Epithelial cell of proximal tubule (primary cell): ENCODE results near the gene KRTAP9-4. TPM values are rescaled to one million over a fixed set of nuclear protein-coding genes. Genes with fewer than 3 reads are reported as not detected.
A peak's percentile ranks its signal among the peaks of the same experiment; 100 is the strongest.
"Not testable (repeated sequence)": the region's sequence is repeated elsewhere in the genome, so short reads cannot be mapped to it uniquely, and the experiment has no call there.

Experiments
- DNase-seq: peaks from one replicate; pipeline ENCODE4 v3.0.0-alpha.2; 2011; ENCODE audit warnings: low read depth
- H3K4me3 ChIP-seq: 2 replicates; pipeline ENCODE4 v1.5.1; 2011; ENCODE audit warnings: low read depth, mild to moderate bottlenecking, low read length
- total RNA-seq: library from RNA; depleted of rRNA; stranded (reverse); fragments of >200 nt; gene quantifications from 2 replicates; pipeline ENCODE4 v1.2.3, GENCODE V29; 2015
- TF ChIP-seq, protein P1 (sequence below): conservative IDR thresholded peaks from 2 replicates; pipeline ENCODE4 v1.5.1; 2012; ENCODE audit warnings: low read depth, mild to moderate bottlenecking, low read length

The KRTAP9-4 gene, protein sequence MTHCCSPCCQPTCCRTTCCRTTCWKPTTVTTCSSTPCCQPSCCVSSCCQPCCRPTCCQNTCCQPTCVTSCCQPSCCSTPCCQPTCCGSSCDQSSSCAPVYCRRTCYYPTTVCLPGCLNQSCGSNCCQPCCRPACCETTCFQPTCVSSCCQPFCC
- not detected in 2 replicates for total RNA-seq

GRCh38 chr17:41249637-41250240, at the start of gene KRTAP9-4:
TSS of gene KRTAP9-4 (plus strand) at chr17:41249687. CDS start at chr17:41249721, 34 bp downstream.
- DNase-seq: not testable (repeated sequence)

GRCh38 chr17:41211845-41212466, 37.5 kb upstream of the KRTAP9-4 start:
- H3K4me3 ChIP-seq: no peak overlapping the region
- DNase-seq: peak; percentile 15
- TF ChIP-seq, protein P1, sequence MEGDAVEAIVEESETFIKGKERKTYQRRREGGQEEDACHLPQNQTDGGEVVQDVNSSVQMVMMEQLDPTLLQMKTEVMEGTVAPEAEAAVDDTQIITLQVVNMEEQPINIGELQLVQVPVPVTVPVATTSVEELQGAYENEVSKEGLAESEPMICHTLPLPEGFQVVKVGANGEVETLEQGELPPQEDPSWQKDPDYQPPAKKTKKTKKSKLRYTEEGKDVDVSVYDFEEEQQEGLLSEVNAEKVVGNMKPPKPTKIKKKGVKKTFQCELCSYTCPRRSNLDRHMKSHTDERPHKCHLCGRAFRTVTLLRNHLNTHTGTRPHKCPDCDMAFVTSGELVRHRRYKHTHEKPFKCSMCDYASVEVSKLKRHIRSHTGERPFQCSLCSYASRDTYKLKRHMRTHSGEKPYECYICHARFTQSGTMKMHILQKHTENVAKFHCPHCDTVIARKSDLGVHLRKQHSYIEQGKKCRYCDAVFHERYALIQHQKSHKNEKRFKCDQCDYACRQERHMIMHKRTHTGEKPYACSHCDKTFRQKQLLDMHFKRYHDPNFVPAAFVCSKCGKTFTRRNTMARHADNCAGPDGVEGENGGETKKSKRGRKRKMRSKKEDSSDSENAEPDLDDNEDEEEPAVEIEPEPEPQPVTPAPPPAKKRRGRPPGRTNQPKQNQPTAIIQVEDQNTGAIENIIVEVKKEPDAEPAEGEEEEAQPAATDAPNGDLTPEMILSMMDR: no peak

More at GRCh38 chr17:41249637-41250240, at the start of gene KRTAP9-4:
- not testable (repeated sequence) for H3K4me3 ChIP-seq

GRCh38 chr17:41212524-41213169, 36.8 kb upstream of the KRTAP9-4 start:
- no peak for DNase-seq
- H3K4me3 ChIP-seq: no peak overlapping the region
- TF ChIP-seq, protein P1: no peak

GRCh38 chr17:41215681-41216080, 33.8 kb upstream of the KRTAP9-4 start:
- H3K4me3 ChIP-seq: no peak overlapping the region
- no peak for DNase-seq
- TF ChIP-seq, protein P1: no peak

DNA sequence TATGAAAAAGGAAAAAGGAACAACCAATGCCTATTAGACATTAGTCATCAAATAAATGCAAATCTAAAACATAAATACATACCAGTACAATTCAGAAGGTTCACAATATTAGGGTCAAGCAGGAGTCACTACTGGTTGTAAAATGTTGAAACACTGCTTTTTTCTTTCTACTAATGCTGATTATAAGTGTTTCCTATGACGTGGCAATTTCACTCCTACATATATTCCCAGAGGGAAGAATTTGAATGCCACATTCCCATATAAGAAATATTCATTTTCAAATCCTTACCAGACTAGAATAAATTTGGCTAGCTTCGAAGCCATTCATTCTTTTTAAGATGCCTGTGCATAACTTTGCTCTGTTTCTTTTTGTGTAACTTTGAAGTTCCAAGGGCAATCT, 25.7 kb upstream of the KRTAP9-4 start:
- TF ChIP-seq, protein P1: no peak
- DNase-seq: no peak
- no peak overlapping the region for H3K4me3 ChIP-seq

GRCh38 chr17:41226051-41226450, 23.4 kb upstream of the KRTAP9-4 start:
- H3K4me3 ChIP-seq: no peak overlapping the region
- TF ChIP-seq, protein P1: no peak
- DNase-seq: no peak

GRCh38 chr17:41226598-41227095, 22.8 kb upstream of the KRTAP9-4 start, which contains the start of gene KRTAP9-2:
TSS of gene KRTAP9-2 (plus strand) at chr17:41226648. CDS start at chr17:41226655, 7 bp downstream.
- H3K4me3 ChIP-seq, DNase-seq: not testable (repeated sequence)
